ENCODE measurements around the gene FUNDC1.

Gene FUNDC1

DNA sequence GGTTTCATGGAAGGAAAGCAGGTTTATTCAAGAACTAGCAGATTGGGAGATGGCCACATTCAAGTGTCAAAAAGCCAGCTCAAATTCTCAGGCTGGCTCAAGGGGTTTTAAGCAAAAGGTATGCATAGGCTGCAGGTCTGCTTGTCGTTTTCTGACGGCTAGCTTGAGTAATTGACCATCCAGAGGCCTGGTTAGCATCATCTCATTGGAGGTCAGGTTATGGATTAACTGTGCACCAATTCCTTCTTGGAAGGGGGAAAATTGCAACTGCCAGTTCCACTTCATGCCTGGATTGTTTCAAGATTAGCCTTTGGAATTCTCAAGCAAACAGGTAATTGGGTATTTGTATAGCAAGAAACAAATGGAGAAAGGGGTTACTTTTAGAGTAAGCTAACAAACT is 62.1 kb downstream of the FUNDC1 start:
- DNase-seq (ENCODE audit: low spot score), result no peak

GRCh38 chrX:44474410-44474809 is 68.2 kb downstream of the FUNDC1 start:
- DNase-seq (ENCODE audit: low spot score), result no peak

All from putamen (tissue), 1 donor.